Cardiac muscle cell (in vitro differentiated cells and primary cell): Measurements from ENCODE around the gene PADI2. TPM values are rescaled to one million over a fixed set of nuclear protein-coding genes. Genes with fewer than 3 reads are reported as not detected.

Experiments
- DNase-seq, 2 donors: peaks; one replicate each; pipeline versions ENCODE4 v3.0.0 to v3.0.0-alpha.2; 2010 to 2017; ENCODE audit warnings: low read depth in 1 of 2, low spot score in 1 of 2
- H3K27ac ChIP-seq: fragments of 200-600 bp; sonication (generic); 2 replicates; pipeline ENCODE4 v1.5.1; 2016
- H3K27me3 ChIP-seq: fragments of 200-600 bp; sonication (generic); 2 replicates; pipeline ENCODE4 v1.6.0; 2016; ENCODE audit warnings: control low read depth
- H3K36me3 ChIP-seq: fragments of 200-600 bp; sonication (generic); 2 replicates; pipeline ENCODE4 v1.5.1; 2016; ENCODE audit warnings: control low read depth
- H3K4me1 ChIP-seq: fragments of 200-600 bp; sonication (generic); 2 replicates; pipeline ENCODE4 v1.8.1; 2017; ENCODE audit warnings: low read depth, mild to moderate bottlenecking, mixed run types
- H3K4me3 ChIP-seq: fragments of 200-600 bp; sonication (generic); 2 replicates; pipeline ENCODE4 v1.5.1; 2016; ENCODE audit warnings: mild to moderate bottlenecking
- H3K9me3 ChIP-seq: fragments of 200-600 bp; sonication (generic); 2 replicates; pipeline ENCODE4 v1.5.1; 2017; ENCODE audit warnings: low read depth, mild to moderate bottlenecking, control low read depth
- CTCF ChIP-seq: IDR thresholded peaks from 2 replicates; pipeline ENCODE4 v1.5.1; 2012; ENCODE audit warnings: low read depth, mild to moderate bottlenecking, low read length
- polyA plus RNA-seq: library from polyadenylated mRNA; unstranded; fragments of >200 nt; fragmentation: Nextera tagmentation; extraction: Ambion mirVana; gene quantifications from 2 replicates; pipeline ENCODE4 v1.2.1, GENCODE V29; 2016
- total RNA-seq: library from RNA; depleted of rRNA; stranded (reverse); fragments of >200 nt; gene quantifications from 2 replicates; pipeline ENCODE4 v1.2.3, GENCODE V29; 2016

The PADI2 gene
- total and polyA plus RNA-seq, 2 experiments from 2014 or later = 0.11 to 0.54 TPM

GRCh38 chr1:17122521-17123164, 3.4 kb upstream of the PADI2 start:
- Histone ChIP-seq H3K4me3 (no peak overlapping the region), H3K27me3 (peaks cover 21% of the 10 kb centered on the region), H3K27ac (peak overlapping the region; percentile 1), H3K9me3 (no peaks in the 10 kb centered on the region), H3K36me3 (no peaks in the 10 kb centered on the region), H3K4me1 (peaks cover 23% of the 10 kb centered on the region)
- TF ChIP-seq CTCF = no peak
- peak; percentile 27 to 50 for DNase-seq

GRCh38 chr1:17121881-17122280, 2.6 kb upstream of the PADI2 start:
- H3K9me3 ChIP-seq = no peaks in the 10 kb centered on the region
- peaks cover 29% of the 10 kb centered on the region for H3K27me3 ChIP-seq
- H3K27ac ChIP-seq = peak overlapping the region; percentile 1
- DNase-seq = peak in 1 of 2 donors; percentile 11
- no peaks in the 10 kb centered on the region for H3K36me3 ChIP-seq
- H3K4me3 ChIP-seq = no peak overlapping the region
- TF ChIP-seq CTCF = no peak
- peaks cover 23% of the 10 kb centered on the region for H3K4me1 ChIP-seq

GRCh38 chr1:17120962-17121837, 1.9 kb upstream of the PADI2 start:
- peak; percentile 22 to 68 for DNase-seq
- no peaks in the 10 kb centered on the region for H3K36me3 ChIP-seq
- peaks cover 23% of the 10 kb centered on the region for H3K4me1 ChIP-seq
- no peak for TF ChIP-seq CTCF
- peaks cover 36% of the 10 kb centered on the region for H3K27me3 ChIP-seq
- H3K27ac ChIP-seq = peak overlapping the region; percentile 1
- no peaks in the 10 kb centered on the region for H3K9me3 ChIP-seq
- H3K4me3 ChIP-seq = no peak overlapping the region

- Histone ChIP-seq H3K27ac (no peak overlapping the region), H3K36me3 (no peaks in the 10 kb centered on the region), H3K27me3 (peaks cover 43% of the 10 kb centered on the region), H3K4me3 (no peak overlapping the region), H3K4me1 (peaks cover 23% of the 10 kb centered on the region), H3K9me3 (no peaks in the 10 kb centered on the region)
- DNase-seq = no peak
- TF ChIP-seq CTCF = no peak
These were observed 1.2 kb upstream of the PADI2 start for GRCh38 chr1:17120481-17120877.

- Histone ChIP-seq H3K27me3 (peaks cover 49% of the 10 kb centered on the region), H3K4me1 (peaks cover 23% of the 10 kb centered on the region), H3K4me3 (peak overlapping the region; percentile 16), H3K27ac (no peak overlapping the region), H3K36me3 (no peaks in the 10 kb centered on the region), H3K9me3 (no peaks in the 10 kb centered on the region)
- no peak for DNase-seq
- TF ChIP-seq CTCF = no peak
These were observed 676 bp upstream of the PADI2 start for GRCh38 chr1:17119773-17120480.
